Type B pancreatic cell (in vitro differentiated cells): ENCODE data around the gene C8A. TPM values are rescaled to one million over a fixed set of nuclear protein-coding genes. Genes with fewer than 3 reads are reported as not detected.
A peak's percentile ranks its signal among the peaks of the same experiment; 100 is the strongest.

ENCODE experiments used
- DNase-seq: peaks from one replicate; pipeline ENCODE4 v3.0.0; 2021; ENCODE audit warnings: mixed read lengths; ENCODE audit not compliant: unreplicated experiment; ENCODE audit errors: extremely low spot score
- H3K27ac Mint-ChIP-seq: 2 replicates; pipeline ENCODE4 v1.8.0; 2021; ENCODE audit warnings: mild to moderate bottlenecking, mixed read lengths
- H3K27me3 Mint-ChIP-seq: 2 replicates; pipeline ENCODE4 v1.8.0; 2021; ENCODE audit warnings: mixed read lengths
- H3K36me3 Mint-ChIP-seq: 2 replicates; pipeline ENCODE4 v1.8.0; 2021; ENCODE audit warnings: mixed read lengths
- H3K4me1 Mint-ChIP-seq: one replicate; pipeline ENCODE4 v1.8.0; 2021; ENCODE audit warnings: mixed read lengths; ENCODE audit not compliant: unreplicated experiment
- H3K4me3 Mint-ChIP-seq: 2 replicates; pipeline ENCODE4 v1.8.0; 2021; ENCODE audit warnings: mild to moderate bottlenecking, mixed read lengths
- H3K9me3 Mint-ChIP-seq: 2 replicates; pipeline ENCODE4 v1.8.0; 2021; ENCODE audit warnings: mixed read lengths
- total RNA-seq: library from RNA; stranded (reverse); gene quantifications from 2 replicates; pipeline ENCODE4 v1.2.1, GENCODE V29; 2021; ENCODE audit warnings: low replicate concordance
- TF ChIP-seq, protein P1 (sequence below): fragments of 200-600 bp; sonication (generic); conservative IDR thresholded peaks from 2 replicates; pipeline ENCODE4 v1.5.0; 2021; ENCODE audit warnings: antibody characterized with exemption, mild to moderate bottlenecking

C8A gene
- total RNA-seq, 1 donor from 2014 or later = 0.46 TPM

GRCh38 chr1:56821462-56821797 lies 33.2 kb upstream of the C8A start:
- H3K27me3 Mint-ChIP-seq = peaks cover 12% of the 10 kb centered on the region

GRCh38 chr1:56824271-56824670 lies 30.3 kb upstream of the C8A start:
- Mint-ChIP-seq H3K4me1 (peaks cover 20% of the 10 kb centered on the region), H3K36me3 (peaks cover 4% of the 10 kb centered on the region)

More at GRCh38 chr1:56821462-56821797, 33.2 kb upstream of the C8A start:
- Mint-ChIP-seq H3K4me1 (peaks cover 35% of the 10 kb centered on the region), H3K27ac (peak overlapping the region; percentile 35), H3K4me3 (peak overlapping the region; percentile 20), H3K36me3 (peaks cover 3% of the 10 kb centered on the region), H3K9me3 (peaks cover 3% of the 10 kb centered on the region)
- TF ChIP-seq, protein P1, sequence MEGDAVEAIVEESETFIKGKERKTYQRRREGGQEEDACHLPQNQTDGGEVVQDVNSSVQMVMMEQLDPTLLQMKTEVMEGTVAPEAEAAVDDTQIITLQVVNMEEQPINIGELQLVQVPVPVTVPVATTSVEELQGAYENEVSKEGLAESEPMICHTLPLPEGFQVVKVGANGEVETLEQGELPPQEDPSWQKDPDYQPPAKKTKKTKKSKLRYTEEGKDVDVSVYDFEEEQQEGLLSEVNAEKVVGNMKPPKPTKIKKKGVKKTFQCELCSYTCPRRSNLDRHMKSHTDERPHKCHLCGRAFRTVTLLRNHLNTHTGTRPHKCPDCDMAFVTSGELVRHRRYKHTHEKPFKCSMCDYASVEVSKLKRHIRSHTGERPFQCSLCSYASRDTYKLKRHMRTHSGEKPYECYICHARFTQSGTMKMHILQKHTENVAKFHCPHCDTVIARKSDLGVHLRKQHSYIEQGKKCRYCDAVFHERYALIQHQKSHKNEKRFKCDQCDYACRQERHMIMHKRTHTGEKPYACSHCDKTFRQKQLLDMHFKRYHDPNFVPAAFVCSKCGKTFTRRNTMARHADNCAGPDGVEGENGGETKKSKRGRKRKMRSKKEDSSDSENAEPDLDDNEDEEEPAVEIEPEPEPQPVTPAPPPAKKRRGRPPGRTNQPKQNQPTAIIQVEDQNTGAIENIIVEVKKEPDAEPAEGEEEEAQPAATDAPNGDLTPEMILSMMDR = no peak
- DNase-seq = no peak

DNA sequence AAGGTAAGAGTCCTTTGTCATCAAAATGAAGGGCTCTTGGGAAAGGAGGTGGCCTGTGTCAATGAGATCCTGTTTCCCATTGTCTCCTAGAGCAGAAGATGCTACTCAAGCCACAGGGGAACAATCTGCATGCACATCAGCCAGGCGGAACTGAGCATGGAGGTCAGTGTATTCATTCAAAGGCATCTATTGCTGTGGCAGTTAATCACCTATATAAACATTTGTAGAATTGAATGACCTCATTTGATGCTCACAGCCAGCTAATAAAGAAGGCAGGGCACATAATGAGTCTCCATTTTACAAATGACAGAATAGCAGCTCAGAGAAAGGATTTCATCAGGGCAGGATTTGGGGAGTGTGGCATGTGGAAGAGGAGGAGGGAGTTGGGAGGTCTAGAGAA lies 29.7 kb upstream of the C8A start:
- H3K27me3 Mint-ChIP-seq = peaks cover 29% of the 10 kb centered on the region
- H3K4me3 Mint-ChIP-seq = no peak overlapping the region
- no peak for DNase-seq
- peaks cover 4% of the 10 kb centered on the region for H3K36me3 Mint-ChIP-seq
- peaks cover 5% of the 10 kb centered on the region for H3K9me3 Mint-ChIP-seq
- H3K4me1 Mint-ChIP-seq = peaks cover 15% of the 10 kb centered on the region
- TF ChIP-seq, protein P1 = no peak
- H3K27ac Mint-ChIP-seq = no peak overlapping the region

More at GRCh38 chr1:56824271-56824670, 30.3 kb upstream of the C8A start:
- H3K4me3 Mint-ChIP-seq = no peak overlapping the region
- peaks cover 5% of the 10 kb centered on the region for H3K9me3 Mint-ChIP-seq
- H3K27me3 Mint-ChIP-seq = peaks cover 25% of the 10 kb centered on the region
- TF ChIP-seq, protein P1 = no peak
- no peak for DNase-seq
- no peak overlapping the region for H3K27ac Mint-ChIP-seq

GRCh38 chr1:56825436-56825835 lies 29.2 kb upstream of the C8A start:
- Mint-ChIP-seq H3K4me1 (peaks cover 12% of the 10 kb centered on the region), H3K36me3 (peaks cover 4% of the 10 kb centered on the region), H3K27me3 (peaks cover 32% of the 10 kb centered on the region), H3K27ac (no peak overlapping the region), H3K9me3 (peaks cover 5% of the 10 kb centered on the region), H3K4me3 (no peak overlapping the region)
- no peak for DNase-seq
- TF ChIP-seq, protein P1 = no peak

DNA sequence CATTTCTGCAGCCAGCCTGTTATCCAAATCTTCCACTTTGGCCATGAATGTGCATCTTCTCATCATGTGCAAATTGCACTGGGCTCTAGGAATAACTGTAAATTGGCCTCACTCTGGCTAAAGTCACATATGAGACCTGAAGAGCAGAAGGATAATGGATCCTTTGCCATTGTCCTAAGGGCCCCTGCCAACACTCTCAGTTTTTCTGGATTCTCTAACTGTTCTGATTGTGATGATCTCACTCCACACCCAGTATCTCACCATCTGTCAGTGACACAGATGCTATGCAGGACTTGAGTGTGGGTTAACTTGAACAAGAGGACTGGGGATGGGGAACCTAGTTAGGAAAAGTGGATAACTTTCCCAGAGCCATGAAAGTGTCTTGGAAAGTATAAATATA lies 26.9 kb upstream of the C8A start:
- no peak overlapping the region for H3K27ac Mint-ChIP-seq
- no peak for DNase-seq
- H3K9me3 Mint-ChIP-seq = peaks cover 5% of the 10 kb centered on the region
- H3K36me3 Mint-ChIP-seq = peaks cover 4% of the 10 kb centered on the region
- H3K4me3 Mint-ChIP-seq = no peak overlapping the region
- peaks cover 45% of the 10 kb centered on the region for H3K27me3 Mint-ChIP-seq
- TF ChIP-seq, protein P1 = no peak
- H3K4me1 Mint-ChIP-seq = peaks cover 11% of the 10 kb centered on the region

- Mint-ChIP-seq H3K27ac (no peak overlapping the region), H3K4me3 (no peak overlapping the region), H3K9me3 (peaks cover 5% of the 10 kb centered on the region), H3K4me1 (peaks cover 11% of the 10 kb centered on the region), H3K27me3 (peaks cover 46% of the 10 kb centered on the region), H3K36me3 (peaks cover 4% of the 10 kb centered on the region)
- TF ChIP-seq, protein P1 = no peak
- no peak for DNase-seq
Measured at GRCh38 chr1:56830052-56830451, 24.5 kb upstream of the C8A start.
